Activated CD4-positive, alpha-beta T cell treated with anti-CD3 and anti-CD28 coated beads for 48 hours (primary cell): Measurements from ENCODE around the gene FAM20A.

Experiments used
- DNase-seq: peaks from one replicate; pipeline ENCODE4 v3.0.0-alpha.2; 2020

The FAM20A gene

DNA sequence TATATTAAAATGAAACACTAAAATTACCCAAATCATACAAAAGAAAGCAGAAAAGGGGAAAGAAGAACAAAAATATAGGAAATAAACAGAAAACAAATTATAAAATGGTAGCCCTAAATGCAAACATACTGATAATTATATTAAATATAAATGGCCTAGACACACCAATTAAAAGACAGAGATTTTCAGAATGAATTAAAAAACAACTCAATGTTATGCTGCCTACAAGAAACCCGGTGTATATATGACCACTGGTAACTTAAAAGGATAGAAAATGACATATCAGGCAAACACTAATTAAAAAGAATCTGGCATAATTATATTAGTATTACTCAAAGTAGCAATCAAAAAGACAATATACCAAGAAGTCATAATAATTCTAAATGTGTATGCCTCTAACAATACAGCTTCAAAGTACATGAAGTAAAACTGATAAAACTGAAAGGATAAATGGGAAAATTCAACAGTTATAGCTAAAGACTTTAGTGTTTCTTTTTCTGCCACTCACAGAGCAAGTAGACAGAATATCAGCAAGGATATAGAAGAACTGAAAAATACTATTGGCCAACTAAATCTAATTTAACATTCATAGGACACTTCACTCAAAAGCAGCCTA, 7.5 kb upstream of the FAM20A start:
- no peak for DNase-seq

GRCh38 chr17:68606451-68607307, 5.5 kb upstream of the FAM20A start:
- DNase-seq = no peak

GRCh38 chr17:68605914-68606313, 4.7 kb upstream of the FAM20A start:
- DNase-seq = no peak

- no peak for DNase-seq
These were observed 2.5 kb upstream of the FAM20A start for GRCh38 chr17:68603656-68604055.

GRCh38 chr17:68603027-68603426, 1.9 kb upstream of the FAM20A start:
- DNase-seq = no peak

DNA sequence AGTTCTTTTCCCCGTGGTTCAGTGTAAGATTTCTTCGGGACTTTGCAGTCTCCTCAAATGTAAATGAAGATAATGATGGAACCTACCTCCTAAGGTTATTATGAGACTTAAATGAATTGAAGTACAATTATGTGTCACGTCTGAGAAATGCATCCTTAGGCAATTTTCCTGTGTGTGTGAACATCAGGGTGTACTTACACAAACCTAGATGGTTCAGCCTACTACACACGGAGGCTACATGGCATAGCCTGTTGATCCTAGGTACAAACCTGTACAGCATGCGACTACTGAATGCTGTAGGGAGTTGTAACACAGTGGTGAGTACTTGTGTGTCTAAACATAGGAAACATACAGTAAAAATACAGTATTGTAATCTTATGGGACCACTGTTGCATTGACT, 1.1 kb upstream of the FAM20A start:
- no peak for DNase-seq

DNA sequence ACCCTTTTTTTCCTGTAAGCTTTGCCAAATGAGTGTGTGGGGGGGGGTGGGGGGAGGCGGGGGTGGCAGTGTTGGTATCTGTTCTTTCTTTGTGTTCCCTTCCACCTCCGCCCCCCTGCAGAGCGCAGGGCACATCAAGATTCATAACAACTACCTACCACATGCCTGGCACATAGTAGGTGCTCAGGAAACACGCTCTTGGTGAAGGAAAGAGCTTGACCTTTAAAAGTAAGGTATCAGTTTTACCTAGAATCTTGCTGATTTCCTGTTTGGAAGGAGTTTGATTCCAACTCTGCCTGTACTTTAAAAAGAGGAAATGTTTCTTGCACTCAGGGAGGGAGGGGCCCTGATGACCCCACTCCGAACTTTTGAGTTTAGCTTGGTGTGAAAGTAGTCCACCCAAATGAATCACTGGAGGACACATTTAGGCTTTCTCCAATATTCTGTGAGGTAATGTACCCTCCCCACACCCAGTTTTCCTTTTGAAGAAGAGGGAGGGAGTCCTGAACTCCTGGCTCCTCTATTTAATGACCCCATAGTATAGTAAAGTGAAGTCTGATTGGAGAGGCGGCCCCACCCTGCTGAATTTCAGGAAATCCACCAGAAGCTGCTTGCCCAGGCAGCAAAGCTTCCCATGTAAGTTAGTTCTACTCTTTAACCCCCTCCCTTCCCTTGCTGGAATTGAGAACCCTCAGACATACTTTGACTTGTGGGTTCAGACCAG, 560 bp upstream of the FAM20A start:
- DNase-seq = no peak

GRCh38 chr17:68600067-68600930, 868 bp downstream of the FAM20A start:
- peak; percentile 12 for DNase-seq

- no peak for DNase-seq
These were observed 1.6 kb downstream of the FAM20A start for GRCh38 chr17:68599552-68600066.

- DNase-seq = no peak
These were observed 2.1 kb downstream of the FAM20A start for GRCh38 chr17:68599091-68599490.

- no peak for DNase-seq
These were observed 2.6 kb downstream of the FAM20A start for GRCh38 chr17:68598545-68598961.

DNA sequence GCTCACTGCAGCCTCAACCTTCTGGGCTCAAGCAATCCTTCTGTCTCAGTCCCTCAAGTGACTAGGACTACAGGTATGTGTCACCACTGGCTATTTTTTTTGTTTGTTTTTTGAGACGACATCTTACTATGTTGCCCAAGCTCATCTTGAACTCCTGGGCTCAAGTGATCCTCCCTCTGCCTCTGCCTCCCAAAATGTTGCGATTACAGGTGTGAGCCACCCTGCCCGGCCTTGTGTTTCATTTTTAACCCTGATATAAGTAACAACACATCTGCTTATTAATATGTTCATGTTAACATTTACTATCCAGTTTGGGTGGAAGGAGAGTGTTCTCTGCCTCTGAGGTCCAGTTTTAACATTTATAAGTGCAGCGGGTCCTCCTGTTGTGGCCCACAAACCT, 3.1 kb downstream of the FAM20A start:
- no peak for DNase-seq

DNA sequence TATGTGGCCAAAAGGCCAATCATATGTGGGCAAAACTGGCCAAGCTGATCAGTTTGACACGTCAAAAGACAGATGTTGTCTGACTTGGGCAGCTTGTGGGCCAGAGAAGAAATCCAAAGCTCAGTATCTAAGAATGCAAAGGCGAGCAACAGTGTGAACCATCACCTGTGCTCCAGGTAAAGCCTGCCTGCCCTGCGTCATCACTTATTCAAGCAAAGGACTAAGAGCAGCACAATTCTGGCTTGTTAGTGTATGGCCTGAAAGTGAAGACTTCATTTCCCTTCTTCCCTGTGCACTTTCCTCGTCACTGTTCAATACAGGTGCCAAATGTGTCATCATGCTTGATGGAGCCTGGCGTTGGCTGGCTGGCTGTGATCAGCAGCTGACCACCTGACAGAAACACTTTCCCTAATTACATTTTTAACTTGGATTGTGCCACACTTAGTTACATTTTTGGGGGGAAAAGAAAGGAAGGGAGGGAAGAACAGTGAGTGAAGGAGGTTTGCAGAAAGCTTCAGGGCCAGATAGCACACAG, 4.7 kb downstream of the FAM20A start:
- DNase-seq = no peak

DNA sequence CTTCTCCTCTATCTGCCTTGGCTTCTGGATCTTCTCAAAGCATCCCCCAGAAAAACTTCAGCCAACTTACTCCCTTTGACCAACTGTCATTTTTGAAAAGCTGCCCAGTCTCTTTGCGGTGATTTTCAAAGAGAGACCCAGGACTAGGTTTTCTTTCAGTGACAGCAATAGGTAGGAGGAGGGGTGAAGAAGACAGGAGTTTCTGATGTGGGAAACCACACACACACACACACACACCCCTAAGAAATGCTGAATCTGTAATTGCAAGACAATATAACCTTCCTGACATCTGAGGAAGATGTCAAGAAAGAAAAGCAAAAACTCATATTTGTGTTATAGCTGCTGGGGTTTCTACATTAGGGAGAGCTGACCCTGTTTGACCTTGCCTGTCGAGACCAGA, 5.2 kb downstream of the FAM20A start:
- DNase-seq = no peak

- no peak for DNase-seq
These were observed 5.7 kb downstream of the FAM20A start for GRCh38 chr17:68595496-68595895.

- DNase-seq = no peak
These were observed 6.6 kb downstream of the FAM20A start for GRCh38 chr17:68594552-68594951.

DNA sequence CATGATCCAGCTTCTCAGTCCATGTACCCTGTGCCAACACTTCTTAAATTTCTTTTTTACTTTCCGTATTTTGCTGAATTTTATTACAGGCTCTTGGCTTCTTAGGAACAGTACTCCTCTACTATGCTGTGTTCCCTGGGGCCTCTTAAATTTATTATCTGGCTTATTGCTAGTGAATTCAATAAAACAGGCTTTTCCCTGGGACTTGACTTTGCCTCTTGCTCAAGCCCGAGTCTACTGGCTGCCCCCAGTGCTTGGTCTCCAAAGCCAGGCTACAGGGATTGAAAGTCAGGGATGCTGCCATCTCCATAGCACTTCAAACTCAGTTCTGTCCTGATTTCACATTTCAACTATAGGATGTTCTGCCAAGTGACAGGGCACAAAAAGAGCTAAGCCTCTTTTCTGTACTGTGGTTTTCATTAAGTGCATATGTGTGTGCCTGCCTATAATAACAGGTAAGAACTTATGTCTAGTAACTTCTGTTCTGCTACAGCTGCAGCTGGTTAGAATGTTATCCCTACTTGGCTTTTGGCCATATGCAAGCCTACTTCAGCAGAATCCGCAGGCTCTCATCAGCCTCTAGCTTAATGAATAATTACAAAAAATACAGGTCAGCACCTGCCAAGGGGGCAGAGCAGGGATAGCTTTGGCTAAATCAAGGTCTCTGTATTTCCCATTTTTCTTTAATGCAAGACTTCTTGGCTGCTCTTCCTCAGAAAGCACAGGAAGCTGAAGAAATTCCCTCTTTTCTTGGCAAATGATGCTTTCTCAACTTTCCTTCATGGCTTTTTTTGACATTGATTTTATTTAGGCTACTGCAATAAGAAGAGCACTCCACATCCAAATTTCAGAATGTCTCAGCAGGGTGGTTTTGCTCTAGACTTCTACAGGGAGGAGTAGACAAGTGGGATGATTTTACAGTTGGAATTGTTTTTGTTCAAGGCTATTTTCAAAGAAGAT, 8.2 kb downstream of the FAM20A start:
- DNase-seq = no peak

DNA sequence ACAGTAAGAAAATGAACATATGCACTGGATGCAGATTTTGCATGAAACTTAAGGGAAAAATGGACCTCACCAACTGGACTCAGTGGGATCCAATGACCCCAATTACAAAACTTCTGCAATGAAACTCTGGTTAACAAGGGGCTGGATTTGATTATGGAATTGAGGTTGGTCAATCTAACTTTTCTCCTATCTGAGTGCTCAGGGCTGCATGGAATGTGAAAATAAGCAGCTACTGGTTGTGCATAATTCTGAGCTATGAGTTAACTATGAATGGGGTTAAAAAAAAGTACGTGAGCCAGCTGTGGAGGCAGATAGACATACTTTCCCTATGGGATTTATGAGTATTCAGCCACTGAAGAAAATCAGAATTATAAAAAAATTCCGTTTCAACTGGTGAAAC, 9.2 kb downstream of the FAM20A start:
- DNase-seq = no peak

GRCh38 chr17:68591583-68591982, 9.6 kb downstream of the FAM20A start:
- peak; percentile 14 for DNase-seq

GRCh38 chr17:68589086-68589485, 12.1 kb downstream of the FAM20A start:
- DNase-seq = no peak

DNA sequence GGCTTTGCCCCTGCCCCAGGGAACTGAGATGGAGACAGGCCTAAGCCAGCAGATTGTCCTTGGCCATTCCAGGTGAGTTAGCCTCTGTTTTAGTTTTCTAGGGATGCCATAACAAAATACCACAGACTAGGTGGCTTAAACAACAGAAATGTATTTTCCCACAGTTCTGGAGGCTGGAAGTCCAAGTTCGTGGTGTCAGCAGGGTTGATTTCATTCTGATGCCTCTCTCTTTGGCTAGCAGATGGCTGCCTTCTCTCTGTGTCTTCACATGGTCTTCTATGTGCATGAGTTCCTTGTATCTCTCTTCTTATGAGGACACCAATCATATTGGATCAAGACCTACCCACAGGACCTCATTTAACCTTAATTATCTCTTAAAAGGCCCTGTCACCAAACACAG, 12.8 kb downstream of the FAM20A start:
- DNase-seq = no peak
